Measurements from ENCODE around the gene CRKL.

DNA sequence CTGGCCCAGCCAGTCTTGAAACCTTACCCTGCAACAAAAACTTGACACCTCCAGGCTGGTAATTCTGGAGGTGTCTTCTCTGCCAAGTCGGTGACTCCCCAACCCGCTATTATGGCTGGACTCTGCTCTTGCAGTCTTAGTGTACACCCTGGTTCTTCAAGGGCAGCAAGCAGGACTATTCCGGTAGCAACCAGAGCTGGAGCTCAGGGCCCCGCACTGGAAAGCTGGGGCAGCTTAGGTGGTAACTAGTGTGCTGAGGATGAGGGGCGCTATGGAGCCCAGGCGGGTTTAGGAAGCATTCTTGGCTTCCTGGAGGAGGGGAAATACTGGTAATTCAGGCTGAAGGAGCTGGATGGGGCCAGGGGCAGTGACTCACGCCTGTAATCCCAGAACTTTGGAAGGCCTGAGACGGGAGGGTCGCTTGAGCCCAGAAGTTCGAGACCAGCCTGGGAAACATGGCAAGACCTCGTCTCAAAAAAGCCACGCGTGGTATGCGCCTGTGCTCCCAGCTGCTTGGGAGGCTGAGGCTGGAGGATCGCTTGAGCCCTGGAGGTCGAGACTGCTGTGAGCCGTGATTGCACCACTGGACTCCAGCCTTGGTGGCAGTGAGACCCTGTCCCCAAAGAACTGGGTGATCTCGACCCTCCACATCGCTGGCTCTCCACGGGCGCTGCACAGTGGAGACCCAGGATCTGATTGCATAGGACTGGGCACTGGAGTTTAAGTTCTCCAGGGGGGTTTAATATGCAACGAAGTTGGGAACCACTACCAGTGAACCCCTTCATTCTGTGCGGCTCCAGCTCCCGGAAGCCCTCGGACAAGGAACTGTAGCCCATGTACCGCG lies 39.3 kb downstream of the CRKL start:
- TF ChIP-seq, protein P1, sequence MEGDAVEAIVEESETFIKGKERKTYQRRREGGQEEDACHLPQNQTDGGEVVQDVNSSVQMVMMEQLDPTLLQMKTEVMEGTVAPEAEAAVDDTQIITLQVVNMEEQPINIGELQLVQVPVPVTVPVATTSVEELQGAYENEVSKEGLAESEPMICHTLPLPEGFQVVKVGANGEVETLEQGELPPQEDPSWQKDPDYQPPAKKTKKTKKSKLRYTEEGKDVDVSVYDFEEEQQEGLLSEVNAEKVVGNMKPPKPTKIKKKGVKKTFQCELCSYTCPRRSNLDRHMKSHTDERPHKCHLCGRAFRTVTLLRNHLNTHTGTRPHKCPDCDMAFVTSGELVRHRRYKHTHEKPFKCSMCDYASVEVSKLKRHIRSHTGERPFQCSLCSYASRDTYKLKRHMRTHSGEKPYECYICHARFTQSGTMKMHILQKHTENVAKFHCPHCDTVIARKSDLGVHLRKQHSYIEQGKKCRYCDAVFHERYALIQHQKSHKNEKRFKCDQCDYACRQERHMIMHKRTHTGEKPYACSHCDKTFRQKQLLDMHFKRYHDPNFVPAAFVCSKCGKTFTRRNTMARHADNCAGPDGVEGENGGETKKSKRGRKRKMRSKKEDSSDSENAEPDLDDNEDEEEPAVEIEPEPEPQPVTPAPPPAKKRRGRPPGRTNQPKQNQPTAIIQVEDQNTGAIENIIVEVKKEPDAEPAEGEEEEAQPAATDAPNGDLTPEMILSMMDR (IDR thresholded peaks at IDR 0.05; ENCODE audit: insufficient read depth, low read depth, low read length) = no peak
- no peak for TF ChIP-seq EZH2 (IDR thresholded peaks at IDR 0.05; ENCODE audit: insufficient read depth, low read length)

All from astrocyte (in vitro differentiated cells and primary cell).